Osteocyte (in vitro differentiated cells): ENCODE measurements around the gene C12orf56. TPM values are rescaled to one million over a fixed set of nuclear protein-coding genes. Genes with fewer than 3 reads are reported as not detected.

Experiments
- DNase-seq: peaks from one replicate; pipeline ENCODE4 v3.0.0; 2021; ENCODE audit warnings: mixed read lengths; ENCODE audit not compliant: unreplicated experiment; ENCODE audit errors: extremely low spot score
- H3K27ac Mint-ChIP-seq: one replicate; pipeline ENCODE4 v1.8.0; 2021; ENCODE audit warnings: mild to moderate bottlenecking, mixed read lengths; ENCODE audit not compliant: unreplicated experiment
- H3K27me3 Mint-ChIP-seq: one replicate; pipeline ENCODE4 v1.8.0; 2021; ENCODE audit warnings: mixed read lengths; ENCODE audit not compliant: unreplicated experiment
- H3K36me3 Mint-ChIP-seq: one replicate; pipeline ENCODE4 v1.8.0; 2021; ENCODE audit warnings: mixed read lengths; ENCODE audit not compliant: unreplicated experiment
- H3K4me1 Mint-ChIP-seq: one replicate; pipeline ENCODE4 v1.8.0; 2021; ENCODE audit warnings: mixed read lengths; ENCODE audit not compliant: unreplicated experiment
- H3K4me3 Mint-ChIP-seq: one replicate; pipeline ENCODE4 v1.8.0; 2021; ENCODE audit warnings: mild to moderate bottlenecking, moderate library complexity, mixed read lengths; ENCODE audit not compliant: unreplicated experiment
- H3K9me3 Mint-ChIP-seq: one replicate; pipeline ENCODE4 v1.8.0; 2021; ENCODE audit warnings: mixed read lengths; ENCODE audit not compliant: unreplicated experiment
- total RNA-seq: library from RNA; stranded (reverse); gene quantifications from 2 replicates; pipeline ENCODE4 v1.2.1, GENCODE V29; 2021
- TF ChIP-seq, protein P1 (sequence below): fragments of 200-600 bp; sonication (generic); IDR thresholded peaks from 2 replicates; pipeline ENCODE4 v1.5.0; 2021; ENCODE audit warnings: antibody characterized with exemption, mild to moderate bottlenecking, moderate library complexity

C12orf56 gene
- total RNA-seq, 1 donor from 2014 or later, result 0.78 TPM

DNA sequence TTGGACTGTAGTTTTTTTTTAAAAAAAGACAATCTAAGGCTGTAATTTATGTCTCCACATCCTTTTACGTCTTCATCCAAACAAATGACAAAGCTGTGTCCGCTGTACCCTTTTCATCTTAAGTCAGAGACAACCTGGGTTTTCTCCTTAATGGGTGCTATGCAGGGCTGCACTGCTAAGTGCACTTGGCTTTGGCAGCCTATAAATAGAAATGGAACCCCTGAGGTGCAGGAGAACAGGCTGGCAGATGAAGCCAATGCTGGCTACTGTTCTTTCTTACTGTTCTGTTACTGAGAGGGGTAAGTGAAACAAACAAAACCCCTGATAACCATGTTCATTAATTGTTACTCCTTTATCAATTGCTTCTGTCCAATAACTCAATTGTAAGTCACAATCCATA lies 121.4 kb downstream of the C12orf56 start:
- DNase-seq, result no peak
- no peaks in the 10 kb centered on the region for H3K36me3 Mint-ChIP-seq
- H3K27ac Mint-ChIP-seq, result no peak overlapping the region

GRCh38 chr12:64268409-64268808 lies 122.1 kb downstream of the C12orf56 start:
- no peaks in the 10 kb centered on the region for H3K9me3 Mint-ChIP-seq
- TF ChIP-seq, protein P1, sequence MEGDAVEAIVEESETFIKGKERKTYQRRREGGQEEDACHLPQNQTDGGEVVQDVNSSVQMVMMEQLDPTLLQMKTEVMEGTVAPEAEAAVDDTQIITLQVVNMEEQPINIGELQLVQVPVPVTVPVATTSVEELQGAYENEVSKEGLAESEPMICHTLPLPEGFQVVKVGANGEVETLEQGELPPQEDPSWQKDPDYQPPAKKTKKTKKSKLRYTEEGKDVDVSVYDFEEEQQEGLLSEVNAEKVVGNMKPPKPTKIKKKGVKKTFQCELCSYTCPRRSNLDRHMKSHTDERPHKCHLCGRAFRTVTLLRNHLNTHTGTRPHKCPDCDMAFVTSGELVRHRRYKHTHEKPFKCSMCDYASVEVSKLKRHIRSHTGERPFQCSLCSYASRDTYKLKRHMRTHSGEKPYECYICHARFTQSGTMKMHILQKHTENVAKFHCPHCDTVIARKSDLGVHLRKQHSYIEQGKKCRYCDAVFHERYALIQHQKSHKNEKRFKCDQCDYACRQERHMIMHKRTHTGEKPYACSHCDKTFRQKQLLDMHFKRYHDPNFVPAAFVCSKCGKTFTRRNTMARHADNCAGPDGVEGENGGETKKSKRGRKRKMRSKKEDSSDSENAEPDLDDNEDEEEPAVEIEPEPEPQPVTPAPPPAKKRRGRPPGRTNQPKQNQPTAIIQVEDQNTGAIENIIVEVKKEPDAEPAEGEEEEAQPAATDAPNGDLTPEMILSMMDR, result no peak
- no peak overlapping the region for H3K27ac Mint-ChIP-seq
- H3K4me3 Mint-ChIP-seq, result no peak overlapping the region
- peaks cover 4% of the 10 kb centered on the region for H3K27me3 Mint-ChIP-seq
- no peak for DNase-seq
- H3K4me1 Mint-ChIP-seq, result no peaks in the 10 kb centered on the region
- no peaks in the 10 kb centered on the region for H3K36me3 Mint-ChIP-seq

More for the DNA sequence above, 121.4 kb downstream of the C12orf56 start:
- TF ChIP-seq, protein P1, result no peak
- Mint-ChIP-seq H3K4me1 (no peaks in the 10 kb centered on the region), H3K9me3 (no peaks in the 10 kb centered on the region), H3K27me3 (peaks cover 4% of the 10 kb centered on the region), H3K4me3 (no peak overlapping the region)

DNA sequence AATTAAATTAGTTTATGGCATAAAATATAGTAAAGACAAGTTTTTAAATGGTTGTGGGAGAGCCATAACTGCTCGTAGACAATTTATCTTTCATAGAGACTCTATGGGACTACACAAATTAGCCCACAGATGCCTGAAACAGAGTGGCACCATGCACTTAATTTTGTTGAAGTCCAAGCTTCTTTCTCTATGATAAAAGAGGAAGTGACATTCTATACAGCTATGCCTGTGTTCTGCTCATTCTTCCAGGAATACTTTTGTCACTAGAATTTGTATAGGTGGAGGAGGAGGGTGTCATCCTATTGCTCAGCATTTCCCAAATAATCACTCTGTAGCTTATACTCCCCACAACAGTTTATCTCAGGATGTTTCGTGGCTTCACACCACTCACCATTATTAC lies 124.7 kb downstream of the C12orf56 start:
- no peaks in the 10 kb centered on the region for H3K4me1 Mint-ChIP-seq
- no peak for DNase-seq

DNA sequence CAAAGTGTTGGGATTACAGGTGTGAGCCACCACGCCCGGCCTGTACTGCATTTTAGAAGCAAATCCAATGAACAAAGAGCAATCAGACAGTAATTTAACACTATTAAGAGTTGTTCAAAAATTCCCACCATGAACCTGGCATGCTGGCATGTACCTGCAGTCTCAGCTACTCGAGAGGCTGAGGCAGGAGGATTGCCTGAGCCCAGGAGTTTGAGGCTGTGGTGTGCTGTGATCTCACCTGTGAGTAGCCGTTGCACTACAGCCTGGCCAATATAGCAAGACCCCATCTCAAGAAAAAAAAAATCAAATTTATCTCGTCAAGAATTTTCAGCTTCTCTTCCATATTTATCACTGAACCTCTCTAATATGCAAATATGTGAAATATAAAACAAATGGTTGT lies 128.7 kb downstream of the C12orf56 start:
- Mint-ChIP-seq H3K4me1 (no peaks in the 10 kb centered on the region), H3K27me3 (no peaks in the 10 kb centered on the region), H3K36me3 (no peaks in the 10 kb centered on the region), H3K4me3 (no peak overlapping the region), H3K9me3 (no peaks in the 10 kb centered on the region), H3K27ac (no peak overlapping the region)
- DNase-seq, result no peak
- TF ChIP-seq, protein P1, result no peak

More for the DNA sequence above, 124.7 kb downstream of the C12orf56 start:
- H3K9me3 Mint-ChIP-seq, result no peaks in the 10 kb centered on the region
- no peak overlapping the region for H3K4me3 Mint-ChIP-seq
- H3K27ac Mint-ChIP-seq, result no peak overlapping the region
- H3K36me3 Mint-ChIP-seq, result no peaks in the 10 kb centered on the region
- TF ChIP-seq, protein P1, result no peak
- peaks cover 4% of the 10 kb centered on the region for H3K27me3 Mint-ChIP-seq

DNA sequence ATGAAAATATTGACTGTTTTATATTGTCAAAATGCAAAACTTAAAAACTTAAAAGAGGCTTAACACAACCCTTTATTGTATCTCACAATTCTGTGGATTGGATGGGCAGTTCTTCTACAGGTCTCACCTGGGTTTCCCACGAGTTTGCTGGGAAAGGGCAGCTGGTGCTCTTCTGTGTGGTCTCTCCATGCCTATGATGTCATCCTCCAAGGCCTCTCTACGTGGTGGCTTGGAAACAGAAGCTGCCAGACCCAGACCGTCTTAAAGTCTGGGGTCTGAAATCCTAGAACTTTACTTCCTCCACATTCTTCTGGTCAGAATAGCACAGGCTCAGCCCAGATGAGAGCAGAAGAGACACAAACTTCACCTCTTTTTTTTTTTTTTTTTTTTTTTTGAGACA lies 132.0 kb downstream of the C12orf56 start:
- Mint-ChIP-seq H3K4me1 (no peaks in the 10 kb centered on the region), H3K4me3 (no peak overlapping the region), H3K27ac (no peak overlapping the region), H3K36me3 (no peaks in the 10 kb centered on the region), H3K27me3 (no peaks in the 10 kb centered on the region), H3K9me3 (no peaks in the 10 kb centered on the region)
- TF ChIP-seq, protein P1, result no peak
- no peak for DNase-seq
